ENCODE data around the gene LKAAEAR1.
A peak's percentile ranks its signal among the peaks of the same experiment; 100 is the strongest.

The LKAAEAR1 gene

DNA sequence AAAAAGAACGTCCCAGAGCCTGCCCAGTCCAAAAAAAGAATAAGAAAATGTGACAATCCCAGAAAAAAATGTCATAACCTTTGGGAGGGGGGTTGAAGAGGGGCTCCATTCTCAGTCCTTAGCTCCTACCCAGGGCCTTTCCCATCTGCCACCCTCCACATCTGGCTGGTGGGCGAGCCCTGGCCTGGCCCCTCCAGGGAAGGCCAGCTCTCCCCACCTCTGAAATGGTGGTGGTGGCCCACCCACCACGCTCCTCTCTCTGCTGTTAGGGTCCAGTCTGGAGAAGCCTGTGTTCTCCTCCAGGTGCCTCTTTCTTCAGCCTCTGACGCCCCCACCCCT is 5.3 kb downstream of the LKAAEAR1 start:
- no peak for DNase-seq (ENCODE audit: low read depth in 2 of 2)

DNA sequence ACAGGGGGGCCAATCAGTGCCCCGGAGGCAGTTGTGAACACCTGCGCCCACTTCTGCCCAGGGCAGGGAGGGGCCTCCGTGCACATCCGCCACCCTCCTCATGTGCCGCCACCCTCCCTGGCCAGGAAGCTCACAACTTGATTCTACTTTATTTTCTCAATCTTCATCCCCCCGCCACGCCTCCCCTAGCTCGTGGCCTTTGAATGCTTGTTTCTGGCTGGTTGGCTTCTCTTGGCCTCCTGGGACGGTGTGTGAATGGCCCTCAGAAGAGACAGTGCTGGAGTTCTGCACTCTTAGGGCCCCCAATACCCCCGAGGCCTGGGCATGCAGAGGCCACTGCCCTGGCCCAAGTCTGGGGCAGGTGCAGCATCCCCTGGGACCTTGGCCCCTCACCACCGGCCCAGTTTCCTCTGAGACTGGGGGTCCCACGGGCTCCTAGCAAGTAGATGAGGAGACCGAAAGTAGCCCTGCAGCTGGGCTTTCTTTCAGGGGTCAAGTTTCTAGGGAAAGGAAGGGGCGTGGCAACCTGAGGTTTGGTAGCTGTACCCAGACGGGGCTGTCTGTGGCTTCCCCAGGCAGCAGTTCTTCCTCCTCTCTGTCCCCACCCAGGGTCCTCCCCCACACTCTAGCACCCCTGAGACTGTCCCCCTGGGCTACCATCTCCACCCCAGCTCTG is 6.2 kb downstream of the LKAAEAR1 start:
- DNase-seq (ENCODE audit: low read depth in 2 of 2), result no peak

DNA sequence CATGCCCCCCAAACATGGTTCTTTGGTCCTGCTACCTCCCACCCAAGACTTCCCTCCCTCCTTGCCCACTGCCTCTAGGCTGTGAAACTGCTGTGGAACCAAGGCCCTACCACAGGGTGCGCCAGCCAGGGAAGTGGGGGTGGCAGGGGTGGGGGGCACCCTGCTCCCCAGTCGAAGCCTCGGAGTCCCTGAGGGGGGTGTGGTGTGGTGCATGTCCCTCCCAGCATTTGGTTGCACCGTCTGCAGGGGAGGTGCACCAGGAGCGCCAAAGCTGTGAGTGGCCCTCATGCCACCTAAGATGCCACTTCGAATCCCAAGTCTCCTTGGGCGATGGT is 6.7 kb downstream of the LKAAEAR1 start:
- DNase-seq (ENCODE audit: low read depth in 2 of 2), result no peak

DNA sequence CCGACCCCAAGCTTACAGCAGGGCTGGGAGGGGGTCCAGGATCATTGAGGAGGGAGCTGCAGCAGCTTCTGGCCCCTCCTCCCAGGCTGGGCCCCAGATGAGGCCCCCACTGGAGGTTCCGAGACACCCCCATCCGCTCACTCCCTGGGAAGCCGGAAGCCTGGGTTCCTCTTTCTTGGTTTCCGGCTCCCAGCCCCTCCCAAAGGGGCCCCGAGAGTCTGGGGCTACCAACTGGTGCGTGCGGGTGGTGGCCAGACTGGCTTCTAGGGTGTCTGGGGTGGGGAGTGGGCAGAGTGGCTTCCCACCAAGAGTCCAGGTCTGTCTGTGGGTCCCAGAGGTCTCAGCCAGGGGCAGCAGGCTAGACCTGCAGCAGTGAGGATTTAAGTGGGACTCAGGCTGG is 7.1 kb downstream of the LKAAEAR1 start:
- no peak for DNase-seq (ENCODE audit: low read depth in 2 of 2)

DNA sequence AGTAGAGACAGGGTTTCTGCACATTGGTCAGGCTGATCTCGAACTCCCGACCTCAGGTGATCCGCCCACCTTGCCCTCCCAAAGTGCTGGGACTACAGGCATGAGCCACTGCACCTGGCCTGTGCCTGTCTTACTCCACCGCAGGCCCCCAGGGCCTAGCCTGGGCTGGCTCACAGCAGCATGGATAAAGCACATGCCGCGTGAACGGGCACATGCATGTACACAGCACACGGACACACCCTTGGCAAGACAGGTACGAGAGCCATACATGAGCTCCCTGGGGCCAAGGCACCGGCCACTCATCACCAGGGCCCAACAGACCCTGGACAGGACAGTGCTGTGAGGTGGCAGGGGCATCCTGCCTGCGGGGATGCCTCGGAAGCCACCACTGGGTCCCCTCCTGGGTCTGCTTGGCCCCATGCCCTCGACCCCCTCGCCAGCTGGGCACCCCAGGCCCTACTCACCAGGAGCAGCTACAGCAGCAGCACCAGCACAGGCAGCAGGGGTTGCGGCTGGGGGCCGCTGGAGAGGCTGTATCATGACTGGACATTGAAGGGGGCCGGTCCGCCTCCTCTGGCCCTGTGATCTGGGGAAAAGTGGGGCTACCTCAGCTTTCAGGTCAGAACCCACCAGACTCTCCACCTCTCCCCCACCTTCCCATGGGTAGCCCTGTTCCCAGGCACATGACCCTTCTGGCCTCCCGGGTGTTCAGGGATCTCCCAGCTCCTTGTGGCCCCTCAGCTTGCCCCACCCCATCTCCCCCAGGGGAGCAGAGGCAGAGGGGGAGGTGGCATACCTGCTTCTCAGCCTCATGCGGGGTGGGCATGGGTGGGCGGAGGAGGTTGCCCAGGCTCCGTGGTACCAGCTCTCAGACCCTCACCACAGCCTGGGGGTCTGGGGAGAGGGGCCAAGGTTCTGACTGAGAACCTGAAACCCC is 7.9 kb downstream of the LKAAEAR1 start:
- DNase-seq (ENCODE audit: low read depth in 2 of 2), result no peak

DNA sequence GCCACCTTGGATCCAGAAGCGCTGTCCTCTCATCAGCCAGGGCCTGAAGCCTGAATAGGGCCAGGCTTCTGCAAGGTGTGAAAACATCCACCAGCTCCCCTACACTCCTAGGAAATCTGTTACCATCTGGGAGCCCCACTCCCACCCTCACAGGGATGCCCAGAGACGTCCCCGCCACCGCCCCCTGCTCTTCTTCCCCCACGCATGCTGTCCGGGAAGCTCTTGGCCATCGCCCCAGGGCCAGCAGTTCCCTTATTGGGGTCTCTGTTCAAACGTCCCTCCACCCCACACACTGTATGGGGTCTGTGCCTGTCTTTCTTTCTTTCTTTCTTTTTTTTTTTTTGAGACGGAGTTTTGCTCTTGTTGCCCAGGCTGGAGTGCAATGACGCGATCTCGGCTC is 8.6 kb downstream of the LKAAEAR1 start:
- no peak for DNase-seq (ENCODE audit: low read depth in 2 of 2)

DNA sequence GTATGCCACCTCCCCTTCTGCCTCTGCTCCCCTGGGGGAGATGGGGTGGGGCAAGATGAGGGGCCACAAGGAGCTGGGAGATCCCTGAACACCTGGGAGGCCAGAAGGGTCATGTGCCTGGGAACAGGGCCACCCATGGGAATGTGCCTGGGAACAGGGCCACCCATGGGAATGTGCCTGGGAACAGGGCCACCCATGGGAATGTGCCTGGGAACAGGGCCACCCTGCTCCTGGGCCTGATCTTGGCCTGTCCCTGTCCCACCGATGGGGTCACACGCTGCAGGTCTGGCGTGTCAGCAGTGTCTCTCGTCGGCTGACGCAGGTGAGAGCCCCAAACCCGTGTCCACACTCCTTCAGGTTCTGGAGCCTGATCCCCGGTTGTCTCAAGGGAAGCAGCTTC is 9.2 kb downstream of the LKAAEAR1 start:
- no peak for DNase-seq (ENCODE audit: low read depth in 2 of 2)

DNA sequence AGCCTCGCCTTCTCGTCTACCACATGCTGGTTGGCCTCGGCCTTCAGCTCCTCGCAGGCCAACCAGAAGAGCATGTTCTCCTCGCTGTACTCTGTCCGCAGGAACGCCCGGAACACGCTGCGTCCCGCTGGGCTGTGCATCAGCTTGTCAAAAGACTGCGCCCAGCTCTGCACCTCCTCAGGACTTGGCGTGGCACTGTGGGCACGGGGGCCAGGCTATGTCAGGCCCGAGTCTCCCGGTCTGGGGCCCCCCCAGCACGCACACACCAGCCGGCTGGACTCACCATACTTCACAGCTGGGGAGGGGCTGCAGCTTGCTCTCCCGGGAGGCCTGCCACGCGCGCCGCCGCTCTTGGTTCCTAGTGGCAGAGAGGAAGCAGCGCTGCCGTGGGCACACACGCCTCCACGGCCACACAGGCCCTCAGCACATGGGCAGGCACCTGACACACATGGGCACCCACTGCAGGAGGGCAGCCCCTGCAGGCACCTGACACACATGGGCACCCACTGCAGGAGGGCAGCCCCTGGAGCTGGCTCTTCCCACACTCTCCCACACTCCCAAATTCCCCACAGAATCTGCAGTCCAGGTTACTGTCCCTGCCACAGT is 9.9 kb downstream of the LKAAEAR1 start:
- no peak for DNase-seq (ENCODE audit: low read depth in 2 of 2)

DNA sequence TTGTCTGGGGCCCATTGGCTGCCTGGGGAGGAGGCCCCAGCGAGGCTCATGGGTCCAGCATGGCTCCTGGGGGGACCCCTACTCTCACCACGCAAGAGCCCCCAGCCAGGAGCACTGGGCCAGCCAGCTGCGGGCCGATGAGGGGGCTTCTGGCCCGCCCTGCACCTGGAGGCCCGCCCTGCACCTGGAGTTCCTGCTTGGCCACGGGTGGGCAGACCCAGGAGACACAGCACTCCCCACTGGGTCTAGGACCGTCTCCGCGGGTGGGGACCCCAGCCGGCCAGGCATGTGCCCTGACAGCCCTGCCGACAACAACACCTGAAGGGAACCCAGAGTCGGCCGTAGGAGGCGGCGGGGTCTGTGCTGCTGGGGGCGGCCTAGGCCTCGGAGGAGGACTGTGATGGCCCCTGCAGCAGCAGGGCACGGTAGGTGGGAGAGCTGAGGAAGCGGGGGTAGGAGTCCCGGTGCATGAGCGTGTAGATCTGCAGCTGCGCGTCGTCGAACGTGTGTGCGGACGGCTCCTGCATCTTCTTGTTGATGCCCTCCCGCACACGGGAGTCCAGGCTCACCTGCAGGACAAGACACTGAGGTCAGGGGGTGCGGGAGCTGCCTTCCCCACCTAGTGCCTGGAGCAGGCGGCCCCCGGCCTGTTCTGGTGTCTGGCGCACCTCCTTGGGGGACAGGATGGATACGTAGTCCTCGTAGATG is 10.6 kb downstream of the LKAAEAR1 start:
- no peak for DNase-seq (ENCODE audit: low read depth in 2 of 2)

DNA sequence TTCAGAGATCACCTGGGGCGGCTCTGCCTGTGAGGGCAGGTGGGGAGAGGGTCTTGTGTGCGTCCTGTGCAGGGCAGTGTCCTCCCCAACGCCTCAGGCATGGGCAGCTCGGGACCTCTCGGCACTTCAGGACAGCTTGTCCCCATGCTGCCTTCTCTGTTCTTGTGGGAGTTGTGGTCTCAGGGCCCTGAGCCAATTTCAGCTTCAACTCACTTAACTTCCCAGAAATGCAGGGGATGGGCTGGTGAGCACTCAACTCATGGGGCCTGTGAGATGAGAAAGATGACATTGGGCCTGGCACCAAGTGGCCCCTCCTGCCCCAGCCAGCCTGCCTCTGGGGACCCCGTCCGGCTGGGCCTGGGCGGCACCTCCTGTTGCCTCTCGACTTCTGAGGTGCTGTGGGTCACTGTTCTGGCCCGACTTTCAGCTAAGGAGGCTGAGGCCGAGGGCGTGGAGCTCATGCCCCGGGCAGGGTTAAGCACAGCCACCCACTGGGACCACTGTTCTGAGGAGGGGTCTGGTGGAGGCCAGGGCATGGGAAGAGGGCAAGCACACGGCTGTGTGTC is 11.6 kb downstream of the LKAAEAR1 start:
- no peak for DNase-seq (ENCODE audit: low read depth in 2 of 2)

DNA sequence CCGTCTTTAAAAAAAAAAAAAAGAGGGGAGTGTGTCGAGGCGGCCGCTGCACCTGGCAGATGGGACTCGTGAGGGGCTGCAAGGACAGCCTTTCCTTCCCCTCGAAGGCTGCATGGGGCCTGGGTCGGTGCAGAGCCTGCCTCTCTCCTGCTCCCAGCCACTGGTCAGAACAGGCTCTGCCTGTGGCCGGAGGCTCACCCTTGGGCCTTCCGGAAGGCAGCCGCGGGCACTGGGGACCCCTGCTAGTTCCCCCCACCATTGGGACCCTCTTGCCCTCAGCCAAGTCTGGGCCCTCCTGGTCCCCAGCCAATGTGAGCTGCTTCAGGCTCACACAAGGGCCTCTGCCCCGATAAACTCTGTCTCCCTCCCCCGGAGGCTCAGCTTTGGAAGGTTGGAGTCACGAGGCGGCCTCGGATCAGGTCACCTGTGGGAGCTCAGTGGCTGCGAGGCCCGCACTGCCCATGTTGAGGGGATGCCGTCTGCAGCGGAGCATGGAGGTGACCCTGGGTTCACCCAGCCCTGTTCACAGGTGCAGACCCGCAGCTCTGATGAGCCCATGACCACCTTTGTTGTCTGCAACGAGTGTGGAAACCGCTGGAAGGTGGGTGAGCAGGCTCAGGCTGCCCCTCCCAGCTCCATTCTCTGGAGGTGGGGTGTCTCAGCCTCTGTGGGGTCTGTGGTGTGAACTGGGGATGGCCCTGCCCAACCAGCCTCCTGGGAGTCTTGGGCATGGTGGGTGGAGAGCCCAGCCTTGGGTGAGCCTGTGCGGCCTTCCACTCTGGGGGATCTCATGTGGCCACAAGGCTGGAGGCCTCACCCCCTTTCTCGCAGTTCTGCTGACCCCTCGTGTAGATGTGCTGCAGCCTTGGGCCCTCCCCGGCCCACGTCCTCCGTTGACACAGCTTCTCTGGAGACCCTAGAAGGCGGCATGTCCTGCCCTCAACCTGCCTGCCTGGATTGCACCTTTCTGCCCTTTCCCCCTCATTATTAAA is 12.6 kb downstream of the LKAAEAR1 start:
- DNase-seq (ENCODE audit: low read depth in 2 of 2), result no peak

DNA sequence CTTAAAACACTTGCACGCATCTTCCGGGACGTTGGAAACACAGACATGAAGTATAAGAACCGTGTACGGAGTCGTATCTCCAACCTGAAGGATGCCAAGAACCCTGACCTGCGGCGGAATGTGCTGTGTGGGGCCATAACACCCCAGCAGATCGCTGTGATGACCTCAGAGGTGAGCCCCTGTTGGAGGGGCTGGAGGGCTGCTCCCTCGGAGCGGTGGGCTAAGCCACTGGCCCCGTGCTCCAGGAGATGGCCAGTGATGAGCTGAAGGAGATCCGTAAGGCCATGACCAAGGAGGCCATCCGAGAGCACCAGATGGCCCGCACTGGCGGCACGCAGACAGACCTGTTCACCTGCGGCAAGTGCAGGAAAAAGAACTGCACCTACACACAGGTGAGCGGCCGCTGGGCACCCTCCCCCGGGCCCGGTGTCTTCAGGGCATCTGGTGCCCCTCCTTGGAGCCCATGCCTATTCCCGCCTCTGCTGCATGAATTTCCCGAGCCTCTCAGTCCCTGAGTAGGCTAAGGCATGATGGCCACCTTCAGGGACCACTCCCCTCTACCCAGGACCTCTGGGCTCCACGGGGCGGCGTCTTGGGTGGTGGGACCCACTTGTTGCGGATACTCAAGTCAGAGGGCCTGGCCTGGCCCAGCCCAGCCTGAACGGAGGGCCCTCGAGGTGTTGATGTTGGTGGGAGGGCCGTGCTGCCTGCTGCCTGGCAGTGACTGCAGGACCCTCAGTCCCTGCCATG is 13.8 kb downstream of the LKAAEAR1 start:
- no peak for DNase-seq (ENCODE audit: low read depth in 2 of 2)

DNA sequence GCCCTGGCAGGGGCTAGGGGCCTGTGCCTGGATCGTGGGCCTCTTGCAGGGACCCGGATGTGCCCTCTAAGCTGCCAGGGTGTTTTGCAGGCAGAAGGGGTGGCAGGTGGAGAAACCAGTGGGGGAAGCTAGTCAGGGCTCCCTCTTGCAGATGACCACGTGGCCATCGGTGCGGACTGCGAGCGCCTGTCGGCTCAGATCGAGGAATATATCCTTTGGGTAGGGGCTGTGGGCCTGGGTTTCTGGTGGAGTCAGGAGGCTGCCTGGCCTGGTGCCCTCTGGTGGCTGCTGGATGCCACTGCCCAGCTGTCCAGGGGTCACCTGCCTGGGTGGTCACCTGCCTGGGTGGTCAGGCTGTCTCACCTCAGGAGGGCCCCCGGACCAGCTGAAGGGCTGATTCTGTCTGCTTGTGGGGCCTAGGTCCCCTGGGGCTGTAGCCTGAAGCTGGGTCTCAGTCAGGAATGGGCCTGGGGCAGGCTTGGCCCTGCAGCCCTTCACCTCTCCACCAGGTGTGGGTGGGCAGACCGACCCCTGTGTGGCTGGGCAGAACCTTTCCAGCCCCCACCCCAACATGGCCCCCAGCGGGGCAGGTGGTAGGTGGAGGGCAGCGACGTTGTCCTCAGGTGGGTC is 14.5 kb downstream of the LKAAEAR1 start:
- no peak for DNase-seq (ENCODE audit: low read depth in 2 of 2)

DNA sequence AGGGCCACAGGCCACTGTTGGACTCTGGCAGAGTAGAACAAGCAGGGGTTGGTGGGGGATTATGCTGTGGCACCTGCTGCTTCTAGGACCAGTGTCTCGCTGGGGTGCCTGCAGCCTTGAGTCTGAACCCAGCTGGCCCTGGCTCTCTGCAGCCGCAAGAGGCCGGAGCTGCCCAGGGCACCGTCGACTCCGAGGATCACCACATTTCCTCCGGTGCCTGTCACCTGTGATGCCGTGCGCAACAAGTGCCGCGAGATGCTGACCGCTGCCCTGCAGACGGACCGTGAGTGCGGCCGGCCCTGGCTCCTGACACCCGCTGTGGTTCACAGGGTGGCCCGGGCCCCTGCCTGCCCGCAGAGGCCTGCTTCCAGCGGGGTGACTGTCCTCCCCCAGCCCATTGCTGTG is 15.0 kb downstream of the LKAAEAR1 start:
- no peak for DNase-seq (ENCODE audit: low read depth in 2 of 2)

DNA sequence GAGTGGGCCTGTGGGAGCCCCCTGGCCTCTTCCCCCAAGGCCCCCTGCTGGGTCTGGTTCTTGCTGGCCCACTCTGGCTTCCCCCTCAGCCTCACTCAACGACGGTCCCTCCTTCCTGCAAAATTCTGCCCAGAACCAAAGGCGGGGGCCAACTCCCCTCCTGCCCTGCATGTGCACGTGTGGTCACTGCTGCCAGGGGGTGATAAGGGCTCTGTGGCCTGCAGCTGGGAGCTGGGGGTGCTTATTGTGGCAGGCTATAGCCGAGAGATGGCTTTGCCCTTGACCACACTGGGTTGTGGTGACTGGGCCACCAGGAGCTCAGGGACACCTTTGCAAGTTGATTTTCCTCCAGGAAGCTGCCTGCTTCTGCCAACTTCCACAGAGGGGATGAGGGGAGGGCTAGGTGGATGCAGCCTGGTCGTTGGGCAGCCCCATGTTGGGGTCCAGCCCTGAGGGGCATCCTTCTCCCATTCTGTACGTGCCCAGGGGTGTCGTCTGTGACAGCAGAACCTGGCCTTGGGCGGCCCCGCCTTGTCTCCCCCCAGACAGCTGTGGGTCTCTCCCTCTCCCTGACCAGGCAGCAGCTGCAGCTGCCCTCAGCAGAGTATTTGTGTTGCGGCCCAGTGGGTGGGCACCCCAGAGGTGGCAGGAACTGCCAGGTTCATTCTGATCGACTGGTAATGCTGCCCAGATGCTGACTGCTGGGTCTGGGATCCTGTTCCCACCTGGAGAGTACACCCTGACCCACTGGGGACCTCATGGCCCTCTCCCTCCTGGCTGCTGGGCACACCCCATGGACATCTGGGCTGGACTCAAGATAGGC is 15.6 kb downstream of the LKAAEAR1 start:
- no peak for DNase-seq (ENCODE audit: low read depth in 2 of 2)

DNA sequence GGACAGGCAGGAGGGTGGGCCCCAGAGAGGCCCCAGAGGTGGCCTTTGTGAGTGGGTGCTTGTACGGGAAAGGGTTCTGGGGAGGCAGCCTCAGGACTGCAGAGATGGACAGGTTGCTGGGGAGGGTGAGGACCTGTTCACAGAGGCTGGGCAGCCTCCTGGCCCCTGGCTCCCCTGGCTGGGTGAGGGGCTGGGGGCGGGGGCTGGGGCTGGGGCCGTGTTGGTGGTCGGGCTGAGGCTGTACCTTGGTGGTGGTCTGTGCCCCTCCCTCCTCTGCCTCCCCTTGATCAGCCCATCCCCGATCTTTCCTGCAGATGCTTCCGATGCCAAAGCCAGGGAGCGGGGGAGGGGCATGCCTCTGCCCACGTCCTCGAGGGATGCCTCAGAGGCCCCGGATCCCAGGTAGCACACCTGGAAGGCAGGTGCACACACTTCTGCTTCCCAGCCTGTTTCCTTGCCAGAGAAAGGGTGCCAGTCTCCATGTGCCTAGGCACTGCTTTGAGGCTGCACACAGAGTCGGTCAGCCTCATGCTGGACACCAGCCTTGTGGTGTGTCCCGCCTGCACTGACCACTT is 16.4 kb downstream of the LKAAEAR1 start:
- no peak for DNase-seq (ENCODE audit: low read depth in 2 of 2)

DNA sequence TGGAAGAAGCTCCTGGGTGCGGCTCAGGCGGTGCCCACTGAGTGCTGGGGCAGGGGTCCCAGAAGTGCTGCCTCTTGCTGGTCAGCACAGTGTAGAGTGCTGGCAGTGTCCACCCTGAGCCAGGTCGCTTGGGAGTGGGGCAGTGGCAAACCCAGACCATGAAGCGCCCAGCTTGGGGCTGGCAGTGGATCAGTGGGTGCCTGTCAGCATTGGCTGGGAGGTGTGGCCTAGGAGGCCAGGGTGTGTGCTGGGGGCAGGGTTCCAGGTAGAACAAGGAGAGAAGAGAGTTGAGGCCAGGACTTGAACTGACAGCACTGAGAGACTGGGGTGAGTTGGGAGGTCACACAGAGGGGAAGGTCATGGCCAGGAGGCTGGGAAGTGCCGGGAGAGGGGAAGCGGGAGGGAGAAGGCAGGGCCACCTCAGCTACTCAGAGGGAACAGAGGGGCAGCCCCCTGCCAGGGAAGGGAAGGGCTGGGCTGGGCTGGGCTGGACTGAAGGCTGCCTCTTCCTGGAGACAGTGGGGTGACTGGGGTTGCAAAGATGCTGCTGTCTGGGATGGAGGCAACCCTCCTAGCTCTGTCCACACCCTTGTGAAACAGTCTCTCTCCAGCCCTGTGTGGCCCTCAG is 17.1 kb downstream of the LKAAEAR1 start:
- no peak for DNase-seq (ENCODE audit: low read depth in 2 of 2)

DNA sequence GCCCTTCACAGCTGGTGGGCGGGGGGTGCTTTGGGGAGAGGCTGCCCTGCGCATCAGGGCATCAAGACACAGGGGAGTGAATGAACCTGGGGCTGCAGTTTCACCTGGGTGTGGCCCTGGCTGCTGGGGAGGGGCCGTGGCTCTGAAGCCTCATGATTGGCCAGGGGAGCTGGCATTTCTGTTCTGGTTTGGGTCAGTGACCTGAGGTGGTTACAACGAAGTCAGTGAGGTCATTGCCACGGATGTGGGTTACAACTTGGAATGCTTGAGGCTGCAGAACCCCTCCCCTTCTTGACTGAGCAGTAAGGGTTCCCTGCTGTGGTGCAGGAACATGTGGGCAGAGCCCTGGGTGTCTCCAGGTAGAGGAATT is 18.2 kb downstream of the LKAAEAR1 start:
- peak in 1 of 2 donors; percentile 40 for DNase-seq (ENCODE audit: low read depth in 2 of 2)

Data from activated CD4-positive, alpha-beta T cell treated with anti-CD3 and anti-CD28 coated beads for 24 hours (primary cell).